ENCODE measurements around the gene SLC22A16.

DNA sequence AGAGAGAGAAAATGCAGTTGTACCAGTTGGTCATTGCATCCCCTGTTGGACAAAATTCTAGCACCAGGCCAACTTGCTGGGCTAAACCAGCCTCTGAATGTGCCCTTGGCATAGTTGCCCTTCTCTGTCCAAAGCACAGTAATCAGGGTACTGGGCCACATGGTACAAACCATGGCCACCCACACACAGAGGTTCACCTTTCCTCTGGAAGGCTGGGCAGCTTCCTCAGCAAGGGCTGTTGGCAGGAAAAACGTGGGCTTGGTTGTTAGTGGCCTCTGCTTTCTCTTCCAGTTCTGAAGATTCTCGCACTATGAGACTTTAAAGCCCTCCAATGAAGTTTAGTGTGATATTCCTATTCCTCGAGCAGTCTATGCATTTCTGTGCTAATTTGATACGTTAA is 61.7 kb downstream of the SLC22A16 start:
- TF ChIP-seq, protein P1, sequence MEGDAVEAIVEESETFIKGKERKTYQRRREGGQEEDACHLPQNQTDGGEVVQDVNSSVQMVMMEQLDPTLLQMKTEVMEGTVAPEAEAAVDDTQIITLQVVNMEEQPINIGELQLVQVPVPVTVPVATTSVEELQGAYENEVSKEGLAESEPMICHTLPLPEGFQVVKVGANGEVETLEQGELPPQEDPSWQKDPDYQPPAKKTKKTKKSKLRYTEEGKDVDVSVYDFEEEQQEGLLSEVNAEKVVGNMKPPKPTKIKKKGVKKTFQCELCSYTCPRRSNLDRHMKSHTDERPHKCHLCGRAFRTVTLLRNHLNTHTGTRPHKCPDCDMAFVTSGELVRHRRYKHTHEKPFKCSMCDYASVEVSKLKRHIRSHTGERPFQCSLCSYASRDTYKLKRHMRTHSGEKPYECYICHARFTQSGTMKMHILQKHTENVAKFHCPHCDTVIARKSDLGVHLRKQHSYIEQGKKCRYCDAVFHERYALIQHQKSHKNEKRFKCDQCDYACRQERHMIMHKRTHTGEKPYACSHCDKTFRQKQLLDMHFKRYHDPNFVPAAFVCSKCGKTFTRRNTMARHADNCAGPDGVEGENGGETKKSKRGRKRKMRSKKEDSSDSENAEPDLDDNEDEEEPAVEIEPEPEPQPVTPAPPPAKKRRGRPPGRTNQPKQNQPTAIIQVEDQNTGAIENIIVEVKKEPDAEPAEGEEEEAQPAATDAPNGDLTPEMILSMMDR (IDR thresholded peaks at IDR 0.05), result no peak
- TF ChIP-seq ZFX (IDR thresholded peaks at IDR 0.05; ENCODE audit: borderline replicate concordance), result no peak

Data from 22Rv1 (cell line).